ENCODE measurements around the gene MRPS18A.

DNA sequence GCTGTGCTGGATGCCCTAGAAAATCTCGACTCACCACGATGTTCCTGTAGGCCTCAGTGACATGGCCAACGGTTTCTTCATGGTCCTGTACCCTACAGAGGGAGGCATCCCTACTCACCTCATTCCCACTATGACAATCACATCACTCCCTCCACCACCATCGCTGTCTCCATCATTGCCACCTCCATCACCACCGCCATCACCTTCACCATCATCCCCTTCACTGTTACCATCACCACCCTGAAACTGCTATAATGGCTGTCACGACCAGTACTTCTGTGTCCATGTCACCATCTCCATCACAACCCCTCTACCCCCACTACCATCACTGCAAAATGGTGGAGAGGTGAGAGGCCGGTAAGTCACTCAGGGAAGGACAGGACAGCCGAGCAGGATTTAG, 29.8 kb upstream of the MRPS18A start:
- TF ChIP-seq CTCF (IDR thresholded peaks at IDR 0.05) (no peak), POLR2A (IDR thresholded peaks at IDR 0.05) (no peak)
